Endothelial cell of umbilical vein (primary cell): Measurements from ENCODE around the gene IBA57. TPM values are rescaled to one million over a fixed set of nuclear protein-coding genes. Genes with fewer than 3 reads are reported as not detected.

Source experiments
- BruUV-seq: library from RNA; stranded (reverse); fragments of 400-500 nt; replicated peaks from 2 replicates; lab custom pipeline; 2021; lab: Mats Ljungman, UMichigan
- CTCF ChIA-PET: fragments of 300-600, 350-600 bp; sonication (Branson Sonifier 250); formaldehyde crosslinking; loops from one replicate; lab custom pipeline; 2021; ENCODE audit warnings: antibody characterized with exemption, inconsistent platforms; lab: Charles Lee
- POLR2A ChIA-PET: fragments of 300-600, 350-600 bp; sonication (Branson Sonifier 250); formaldehyde crosslinking; loops from one replicate; lab custom pipeline; 2021; ENCODE audit warnings: antibody characterized with exemption, inconsistent platforms; lab: Charles Lee
- DNase-seq: peaks from one replicate; pipeline ENCODE4 v3.0.0-alpha.2; 2011; ENCODE audit warnings: low read depth, low spot score
- FAIRE-seq: peaks from 2 replicates; lab custom pipeline; 2011; peaks lifted over from hg19 to GRCh38; lab: Jason Lieb, UNC
- H2AFZ ChIP-seq: 2 replicates; pipeline ENCODE4 v1.6.0; 2012; ENCODE audit warnings: low read depth, low read length, control low read depth, inconsistent platforms
- H3K27ac ChIP-seq: 2 replicates; pipeline ENCODE4 v1.5.1; 2011; ENCODE audit warnings: low read depth, mild to moderate bottlenecking, control low read depth, low read length, moderate library complexity; ENCODE audit not compliant: insufficient read depth
- H3K27me3 ChIP-seq, 2 experiments: 2 replicates each; pipeline versions ENCODE4 v1.6.0 to v1.6.1; 2011; ENCODE audit warnings: low read length in 2 of 2, mixed read lengths in 1 of 2; ENCODE audit not compliant: control insufficient read depth in 2 of 2, insufficient read depth in 2 of 2
- H3K36me3 ChIP-seq, 2 experiments: 2 replicates in 1 of 2; 3 replicates in 1 of 2; pipeline ENCODE4 v1.5.1; 2011; ENCODE audit warnings: low read length in 2 of 2, mild to moderate bottlenecking in 1 of 2, moderate library complexity in 1 of 2; ENCODE audit not compliant: control insufficient read depth in 2 of 2, insufficient read depth in 2 of 2; ENCODE audit errors: extremely low read depth in 1 of 2
- H3K4me1 ChIP-seq: 3 replicates; pipeline ENCODE4 v1.5.1; 2011; ENCODE audit warnings: mild to moderate bottlenecking, low read length; ENCODE audit not compliant: control insufficient read depth, insufficient read depth; ENCODE audit errors: extremely low read depth
- H3K4me2 ChIP-seq: 2 replicates; pipeline ENCODE4 v1.6.1; 2011; ENCODE audit warnings: low read length, control low read depth, mixed read lengths; ENCODE audit not compliant: insufficient read depth
- H3K4me3 ChIP-seq, 3 experiments: fragments of 200-600 bp in 1 of 3; sonication (generic), shearing (Covaris generic) in 1 of 3; replicated peaks in 1 of 3; 2 replicates each; pipeline ENCODE4 v1.5.1; 2011 to 2016; ENCODE audit warnings: control low read depth in 3 of 3, low read length in 3 of 3, mild to moderate bottlenecking in 2 of 3, inconsistent platforms in 1 of 3, low read depth in 1 of 3, moderate library complexity in 1 of 3; ENCODE audit not compliant: insufficient read depth in 1 of 3
- H3K79me2 ChIP-seq: 2 replicates; pipeline ENCODE4 v1.6.0; 2012; ENCODE audit warnings: low read length, inconsistent platforms; ENCODE audit not compliant: control insufficient read depth, insufficient read depth
- H3K9ac ChIP-seq: replicated peaks from 2 replicates; pipeline ENCODE3; 2011; ENCODE audit warnings: low read length, control low read depth; ENCODE audit not compliant: insufficient read depth; ENCODE audit errors: extremely low read depth
- H3K9me1 ChIP-seq: replicated peaks from 3 replicates; pipeline ENCODE4 v1.6.0; 2011; ENCODE audit warnings: mild to moderate bottlenecking, low read length; ENCODE audit not compliant: control insufficient read depth, insufficient read depth; ENCODE audit errors: extremely low read depth
- H3K9me3 ChIP-seq: replicated peaks from 2 replicates; pipeline ENCODE4 v1.5.1; 2012; ENCODE audit warnings: low read length, inconsistent platforms; ENCODE audit not compliant: control insufficient read depth, insufficient read depth
- H4K20me1 ChIP-seq: replicated peaks from 2 replicates; pipeline ENCODE3; 2011; ENCODE audit warnings: mild to moderate bottlenecking, low read length; ENCODE audit not compliant: control insufficient read depth, insufficient read depth; ENCODE audit errors: extremely low read depth
- EZH2 ChIP-seq: IDR thresholded peaks from 2 replicates; pipeline ENCODE4 v1.6.1; 2012; ENCODE audit warnings: borderline replicate concordance, low read depth, mild to moderate bottlenecking, moderate library complexity, low read length, inconsistent platforms; ENCODE audit not compliant: severe bottlenecking
- FOS ChIP-seq: IDR thresholded peaks from 2 replicates; pipeline ENCODE4 v1.6.1; 2011; ENCODE audit warnings: mild to moderate bottlenecking, low read length, moderate library complexity, borderline replicate concordance; ENCODE audit not compliant: insufficient read depth
- GATA2 ChIP-seq: IDR thresholded peaks from 2 replicates; pipeline ENCODE4 v1.7.0; 2011; ENCODE audit warnings: low read depth, mild to moderate bottlenecking, moderate library complexity, mixed read lengths, low read length; ENCODE audit not compliant: insufficient read length, insufficient read depth
- JUN ChIP-seq: IDR thresholded peaks from 2 replicates; pipeline ENCODE4 v1.6.1; 2011; ENCODE audit warnings: borderline replicate concordance, low read depth; ENCODE audit not compliant: insufficient read length, insufficient read depth
- MYC ChIP-seq: IDR thresholded peaks from one replicate; pipeline ENCODE4 v1.6.1; 2011; ENCODE audit warnings: mild to moderate bottlenecking, low read depth, low read length
- POLR2A ChIP-seq: IDR thresholded peaks from 2 replicates; pipeline ENCODE4 v1.6.1; 2012; ENCODE audit warnings: low read depth, mild to moderate bottlenecking, control low read depth, low read length
- POLR2AphosphoS5 ChIP-seq: IDR thresholded peaks from 2 replicates; pipeline ENCODE4 v1.6.1; 2012; ENCODE audit warnings: low read depth, mild to moderate bottlenecking, control low read depth, low read length, moderate library complexity; ENCODE audit not compliant: insufficient read depth
- dilution Hi-C: fragments of 300-500 bp; cut with MboI; formaldehyde crosslinking; loops from one replicate; pipeline ENCODE4 v1.15.0; 2019; ENCODE audit warnings: low sequenced_read_pairs; ENCODE audit not compliant: extremely low pct_ligation_motif_present
- intact Hi-C: fragments of 100-400 bp; cut with micrococcal nuclease; formaldehyde crosslinking; loops from one replicate; pipeline ENCODE4 v1.10.0; 2022
- polyA plus RNA-seq, 4 experiments: library from polyadenylated mRNA; depleted of rRNA in 3 of 4; stranded (reverse) in 3 of 4; unstranded in 1 of 4; fragments of >200 nt; gene quantifications; 2 replicates each; pipeline versions ENCODE4 v1.2.1 to v1.2.3, GENCODE V29; 2011 to 2012; ENCODE audit warnings: missing spikeins in 1 of 4
- total RNA-seq: library from RNA; stranded (reverse); gene quantifications from 2 replicates; pipeline ENCODE4 v1.2.3, GENCODE V29; 2021
- TF ChIP-seq, protein P1 (sequence below), 2 donors: IDR thresholded peaks; 1 replicate in 1 of 2; 2 replicates in 1 of 2; pipeline ENCODE4 v1.5.1; 2011; ENCODE audit warnings: low read length in 2 of 2, mild to moderate bottlenecking in 2 of 2, moderate library complexity in 2 of 2, control low read depth in 1 of 2, inconsistent platforms in 1 of 2, low read depth in 1 of 2; ENCODE audit not compliant: insufficient read depth in 1 of 2; ENCODE audit errors: extremely low read depth in 1 of 2
- TF ChIP-seq, protein P2 (sequence below): IDR thresholded peaks from 2 replicates; pipeline ENCODE4 v1.6.1; 2011; ENCODE audit not compliant: insufficient read depth, insufficient read length

IBA57 gene
- total and polyA plus RNA-seq, 2 donors (not counting 3 experiments of a cell fraction or from before 2014, with no cell fraction given), result 3.4 to 7.7 TPM

DNA sequence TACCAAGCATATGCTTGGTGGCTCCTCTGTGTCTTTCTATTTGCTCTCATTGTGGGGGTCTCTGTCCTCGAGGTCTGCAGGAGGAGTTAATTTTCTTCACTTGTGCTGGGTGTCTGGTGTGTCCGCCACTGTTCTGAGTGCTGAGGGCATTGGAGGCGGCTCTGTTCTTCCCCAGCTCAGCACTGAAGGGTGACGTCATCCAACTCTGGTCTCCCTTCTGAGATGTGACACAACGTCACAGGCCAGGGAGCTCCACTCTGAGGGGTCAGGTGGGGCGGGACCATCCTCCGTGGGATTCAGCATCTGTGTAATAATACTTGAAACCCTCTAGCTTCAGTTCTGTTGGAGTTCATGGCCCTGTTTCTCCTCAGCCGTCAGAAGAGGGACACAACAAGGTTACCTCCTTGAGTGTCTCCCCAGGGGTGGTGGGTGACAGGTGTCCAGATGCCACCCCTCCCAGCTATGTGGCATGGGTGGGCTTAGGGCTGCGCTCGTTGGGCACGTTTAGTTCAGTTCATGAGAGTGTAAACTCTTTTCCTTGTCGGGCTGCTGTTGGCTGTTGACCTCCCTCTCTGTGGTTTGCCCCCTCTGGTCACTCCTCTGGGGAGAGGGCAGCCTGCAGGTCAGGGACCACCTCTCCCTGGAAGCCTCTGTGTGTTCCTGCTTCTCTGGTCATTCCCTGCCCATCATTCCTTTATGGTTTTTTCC lies 3.1 kb downstream of the IBA57 start:
- no peak for FAIRE-seq
- no peaks in the 10 kb centered on the region for H3K27me3 ChIP-seq
- ChIA-PET CTCF (interaction anchor here (1.0 to 4.9 kb wide), 2 partner anchors 37 to 169 kb away, joined by 3 to 43 read pairs; no protein-coding TSS in a partner anchor), POLR2A (no interaction called here)
- H3K79me2 ChIP-seq, result peaks cover 10% of the 10 kb centered on the region
- peaks cover 9% of the 10 kb centered on the region for H3K4me1 ChIP-seq
- no peaks in the 10 kb centered on the region for H3K9me1 ChIP-seq
- H2AFZ ChIP-seq, result no peak overlapping the region
- H3K27ac ChIP-seq, result no peak overlapping the region
- no peaks in the 10 kb centered on the region for H3K36me3 ChIP-seq
- H3K4me2 ChIP-seq, result no peak overlapping the region
- H4K20me1 ChIP-seq, result no peaks in the 10 kb centered on the region
- BruUV-seq, result no TSS peak
- H3K4me3 ChIP-seq, result no peak overlapping the region
- dilution Hi-C loops (no loop called here), intact Hi-C loops (loop anchor here (5.0 to 10.0 kb wide), 3 partner anchors 239 to 384 kb away; partner anchors contain the start of genes RNF187 and TRIM11)
- no peaks in the 10 kb centered on the region for H3K9me3 ChIP-seq
- DNase-seq, result no peak
- no peak overlapping the region for H3K9ac ChIP-seq
- TF ChIP-seq, protein P1, sequence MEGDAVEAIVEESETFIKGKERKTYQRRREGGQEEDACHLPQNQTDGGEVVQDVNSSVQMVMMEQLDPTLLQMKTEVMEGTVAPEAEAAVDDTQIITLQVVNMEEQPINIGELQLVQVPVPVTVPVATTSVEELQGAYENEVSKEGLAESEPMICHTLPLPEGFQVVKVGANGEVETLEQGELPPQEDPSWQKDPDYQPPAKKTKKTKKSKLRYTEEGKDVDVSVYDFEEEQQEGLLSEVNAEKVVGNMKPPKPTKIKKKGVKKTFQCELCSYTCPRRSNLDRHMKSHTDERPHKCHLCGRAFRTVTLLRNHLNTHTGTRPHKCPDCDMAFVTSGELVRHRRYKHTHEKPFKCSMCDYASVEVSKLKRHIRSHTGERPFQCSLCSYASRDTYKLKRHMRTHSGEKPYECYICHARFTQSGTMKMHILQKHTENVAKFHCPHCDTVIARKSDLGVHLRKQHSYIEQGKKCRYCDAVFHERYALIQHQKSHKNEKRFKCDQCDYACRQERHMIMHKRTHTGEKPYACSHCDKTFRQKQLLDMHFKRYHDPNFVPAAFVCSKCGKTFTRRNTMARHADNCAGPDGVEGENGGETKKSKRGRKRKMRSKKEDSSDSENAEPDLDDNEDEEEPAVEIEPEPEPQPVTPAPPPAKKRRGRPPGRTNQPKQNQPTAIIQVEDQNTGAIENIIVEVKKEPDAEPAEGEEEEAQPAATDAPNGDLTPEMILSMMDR (IDR thresholded peaks at IDR 0.05; ENCODE audit: extremely low read depth in 1 of 2, insufficient read depth in 1 of 2, low read depth in 1 of 2, low read length in 2 of 2), result no peak
- TF ChIP-seq POLR2A, result no peak
- no peak for TF ChIP-seq FOS
- TF ChIP-seq, protein P2, sequence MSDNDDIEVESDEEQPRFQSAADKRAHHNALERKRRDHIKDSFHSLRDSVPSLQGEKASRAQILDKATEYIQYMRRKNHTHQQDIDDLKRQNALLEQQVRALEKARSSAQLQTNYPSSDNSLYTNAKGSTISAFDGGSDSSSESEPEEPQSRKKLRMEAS, result no peak
- TF ChIP-seq GATA2, result no peak
- no peak for TF ChIP-seq POLR2AphosphoS5
- TF ChIP-seq EZH2, result no peak
- TF ChIP-seq MYC, result no peak
- no peak for TF ChIP-seq JUN
